GM19023 (cell line): ENCODE measurements around the gene ZNF358.

ENCODE experiments used
- ATAC-seq: cut with Tn5 transposase; IDR thresholded peaks from one replicate; pipeline ENCODE4 v1.9.1; 2021; ENCODE audit warnings: mild to moderate bottlenecking, moderate library complexity; ENCODE audit not compliant: unreplicated experiment

ZNF358 gene

GRCh38 chr19:7515645-7516151 is at the start of gene ZNF358:
TSS of gene ZNF358 (plus strand) at chr19:7516103. CDS start at chr19:7519243, 3,140 bp downstream.
- ATAC-seq, result no peak

- no peak for ATAC-seq
These were observed 48.6 kb upstream of the ZNF358 start for GRCh38 chr19:7467009-7467989.

- no peak for ATAC-seq
These were observed 47.1 kb upstream of the ZNF358 start for GRCh38 chr19:7468840-7469239.

- no peak for ATAC-seq
These were observed 46.1 kb upstream of the ZNF358 start for GRCh38 chr19:7469669-7470285.

- no peak for ATAC-seq
These were observed 45.2 kb upstream of the ZNF358 start for GRCh38 chr19:7470540-7471305.

GRCh38 chr19:7471696-7472615 is 43.9 kb upstream of the ZNF358 start:
- no peak for ATAC-seq

GRCh38 chr19:7475665-7476064 is 40.2 kb upstream of the ZNF358 start:
- ATAC-seq, result no peak

- ATAC-seq, result no peak
These were observed 39.7 kb upstream of the ZNF358 start for GRCh38 chr19:7476241-7476640.

GRCh38 chr19:7476777-7477494 is 39.0 kb upstream of the ZNF358 start:
- ATAC-seq, result no peak

GRCh38 chr19:7477758-7478157 is 38.1 kb upstream of the ZNF358 start:
- no peak for ATAC-seq

- ATAC-seq, result no peak
These were observed 37.6 kb upstream of the ZNF358 start for GRCh38 chr19:7478173-7478842.

GRCh38 chr19:7478843-7479227 is 37.1 kb upstream of the ZNF358 start:
- no peak for ATAC-seq

- no peak for ATAC-seq
These were observed 35.5 kb upstream of the ZNF358 start for GRCh38 chr19:7480222-7480969.

- ATAC-seq, result no peak
These were observed 35.0 kb upstream of the ZNF358 start for GRCh38 chr19:7480970-7481255.

- no peak for ATAC-seq
These were observed 33.1 kb upstream of the ZNF358 start for GRCh38 chr19:7482584-7483439.

GRCh38 chr19:7483720-7484201 is 32.1 kb upstream of the ZNF358 start:
- no peak for ATAC-seq

GRCh38 chr19:7486923-7487322 is 29.0 kb upstream of the ZNF358 start:
- no peak for ATAC-seq
